H1 (cell line): Measurements from ENCODE around the gene ATP6V0A4. TPM values are rescaled to one million over a fixed set of nuclear protein-coding genes. Genes with fewer than 3 reads are reported as not detected.

ENCODE experiments used
- CREB1 ChIP-seq: IDR thresholded peaks from 2 replicates; pipeline ENCODE4 v1.6.1; 2012; ENCODE audit warnings: inconsistent platforms
- KDM5A ChIP-seq: fragments of 200-600 bp; IDR thresholded peaks from 2 replicates; pipeline ENCODE4 v1.7.1; 2012; ENCODE audit warnings: mild to moderate bottlenecking, low read length, inconsistent platforms, mixed read lengths
- RAD21 ChIP-seq, 2 experiments: IDR thresholded peaks in 1 of 2; conservative IDR thresholded peaks in 1 of 2; 2 replicates each; pipeline ENCODE4 v1.6.1; 2011; ENCODE audit warnings: low read depth in 2 of 2, low read length in 2 of 2, improper control_type of control experiment in 1 of 2, inconsistent platforms in 1 of 2, mild to moderate bottlenecking in 1 of 2, moderate library complexity in 1 of 2
- TCF12 ChIP-seq: IDR thresholded peaks from 2 replicates; pipeline ENCODE4 v1.6.1; 2011; ENCODE audit warnings: low read depth, mild to moderate bottlenecking, low read length
- TEAD4 ChIP-seq: IDR thresholded peaks from 2 replicates; pipeline ENCODE4 v1.6.1; 2012; ENCODE audit warnings: low read depth, low read length, inconsistent platforms, mixed read lengths
- polyA plus RNA-seq, 7 experiments: library from polyadenylated mRNA; depleted of rRNA in 3 of 7; stranded (reverse) in 5 of 7; unstranded in 2 of 7; fragments of >200 nt in 5 of 7; fragments of 200-250 nt in 2 of 7; gene quantifications; 1 replicate in 5 of 7; 2 replicates in 1 of 7; 4 replicates in 1 of 7; pipeline versions ENCODE4 v1.2.1 to v1.2.3, GENCODE V29; 2011 to 2013; ENCODE audit warnings: missing spikeins in 2 of 7, mixed read lengths in 2 of 7
- total RNA-seq: library from RNA; stranded (reverse); fragmentation: NEBNext Ultra II Directional; extraction: Animal tissue kit (Norgen Biotek cat#: 25700); gene quantifications from 2 replicates; pipeline ENCODE4 v1.2.1, GENCODE V29; 2021
- TF ChIP-seq, protein P1 (sequence below): IDR thresholded peaks from 2 replicates; pipeline ENCODE4 v1.6.1; 2011; ENCODE audit warnings: low read depth, mild to moderate bottlenecking, low read length; ENCODE audit not compliant: insufficient read depth
- TF ChIP-seq, protein P2 (sequence below): IDR thresholded peaks from 2 replicates; pipeline ENCODE4 v1.6.1; 2012; ENCODE audit warnings: low read length, inconsistent platforms

Gene ATP6V0A4
- total and polyA plus RNA-seq, 2 of the 8 experiments (the other 6 are each of a cell fraction or from before 2014, with no cell fraction given): 0.47 to 1.6 TPM

GRCh38 chr7:138666385-138666784, 131.6 kb downstream of the ATP6V0A4 start (continued):
- no peak for TF ChIP-seq TCF12
- TF ChIP-seq, protein P1, sequence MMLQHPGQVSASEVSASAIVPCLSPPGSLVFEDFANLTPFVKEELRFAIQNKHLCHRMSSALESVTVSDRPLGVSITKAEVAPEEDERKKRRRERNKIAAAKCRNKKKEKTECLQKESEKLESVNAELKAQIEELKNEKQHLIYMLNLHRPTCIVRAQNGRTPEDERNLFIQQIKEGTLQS: no peak
- no peak for TF ChIP-seq TEAD4
- no peak for TF ChIP-seq KDM5A
- TF ChIP-seq, protein P2, sequence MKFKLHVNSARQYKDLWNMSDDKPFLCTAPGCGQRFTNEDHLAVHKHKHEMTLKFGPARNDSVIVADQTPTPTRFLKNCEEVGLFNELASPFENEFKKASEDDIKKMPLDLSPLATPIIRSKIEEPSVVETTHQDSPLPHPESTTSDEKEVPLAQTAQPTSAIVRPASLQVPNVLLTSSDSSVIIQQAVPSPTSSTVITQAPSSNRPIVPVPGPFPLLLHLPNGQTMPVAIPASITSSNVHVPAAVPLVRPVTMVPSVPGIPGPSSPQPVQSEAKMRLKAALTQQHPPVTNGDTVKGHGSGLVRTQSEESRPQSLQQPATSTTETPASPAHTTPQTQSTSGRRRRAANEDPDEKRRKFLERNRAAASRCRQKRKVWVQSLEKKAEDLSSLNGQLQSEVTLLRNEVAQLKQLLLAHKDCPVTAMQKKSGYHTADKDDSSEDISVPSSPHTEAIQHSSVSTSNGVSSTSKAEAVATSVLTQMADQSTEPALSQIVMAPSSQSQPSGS: no peak
- TF ChIP-seq CREB1: no peak
- no peak for TF ChIP-seq RAD21 (IDR thresholded peaks at IDR 0.05 in 1 of 2, conservative IDR thresholded peaks at IDR 0.05 in 1 of 2; ENCODE audit: low read depth in 2 of 2, low read length in 2 of 2)
- TF ChIP-seq, all 59 proteins: peak for 0
